Skeletal muscle tissue (tissue), 4 donors: ENCODE measurements around the gene CDH20. TPM values are rescaled to one million over a fixed set of nuclear protein-coding genes. Genes with fewer than 3 reads are reported as not detected.

Experiments used
- H3K27ac ChIP-seq: one replicate; pipeline ENCODE4 v1.7.0; 2013; ENCODE audit warnings: mild to moderate bottlenecking, low read depth, low read length, inconsistent platforms
- H3K27me3 ChIP-seq, 3 donors: one replicate each; pipeline ENCODE4 v1.7.0; 2013; ENCODE audit warnings: low read length in 3 of 3; ENCODE audit not compliant: control insufficient read depth in 3 of 3, insufficient read depth in 3 of 3
- H3K36me3 ChIP-seq, 3 donors: one replicate each; pipeline ENCODE4 v1.7.0; 2013; ENCODE audit warnings: low read length in 3 of 3; ENCODE audit not compliant: control insufficient read depth in 3 of 3, insufficient read depth in 3 of 3
- H3K4me1 ChIP-seq, 3 donors: one replicate each; pipeline ENCODE4 v1.7.0; 2013; ENCODE audit warnings: low read length in 3 of 3, mild to moderate bottlenecking in 3 of 3; ENCODE audit not compliant: control insufficient read depth in 3 of 3, insufficient read depth in 3 of 3
- H3K4me3 ChIP-seq, 3 donors: one replicate each; pipeline ENCODE4 v1.7.0; 2013; ENCODE audit warnings: low read length in 3 of 3
- H3K9ac ChIP-seq, 3 donors: one replicate each; pipeline ENCODE4 v1.7.0; 2013; ENCODE audit warnings: low read length in 3 of 3, mild to moderate bottlenecking in 3 of 3, moderate library complexity in 2 of 3, low read depth in 1 of 3
- H3K9me3 ChIP-seq, 3 donors: one replicate each; pipeline ENCODE4 v1.7.0; 2013; ENCODE audit warnings: low read length in 3 of 3; ENCODE audit not compliant: control insufficient read depth in 3 of 3
- total RNA-seq: library from RNA; depleted of rRNA; stranded (reverse); fragments of >200 nt; gene quantifications from one replicate; pipeline ENCODE4 v1.2.3, GENCODE V29; 2014
- donor health status: Osteomylitis.

CDH20 gene
- total RNA-seq, 1 donor from 2014 or later = 1.0 TPM

DNA sequence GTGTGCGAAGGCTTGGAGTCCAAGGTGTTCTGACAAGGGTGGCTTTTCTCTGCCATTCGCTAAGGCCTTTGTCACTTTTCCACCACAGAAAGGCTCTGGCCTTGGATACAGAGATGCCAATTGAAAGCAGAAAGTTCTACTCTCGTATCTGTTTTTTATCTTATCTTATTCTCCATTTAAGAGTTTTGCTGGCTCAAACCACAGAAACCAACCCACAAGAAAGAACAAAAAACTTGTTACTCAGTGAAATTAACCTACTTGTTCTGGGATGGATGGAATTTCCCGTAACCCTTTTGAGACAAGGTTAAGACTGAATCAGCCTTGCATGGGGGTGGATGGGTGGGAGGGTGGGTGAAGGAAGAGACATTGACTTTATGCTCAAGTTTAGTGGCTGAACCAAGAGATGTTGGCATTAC is 221.7 kb downstream of the CDH20 start:
- Histone ChIP-seq H3K36me3 (no peaks in the 10 kb centered on the region), H3K9ac (no peak overlapping the region), H3K27me3 (peaks cover 0 to under 1% (median 0%) of the 10 kb centered on the region in 3 donors), H3K4me1 (no peaks in the 10 kb centered on the region), H3K4me3 (no peak overlapping the region), H3K9me3 (no peaks in the 10 kb centered on the region), H3K27ac (no peak overlapping the region)

- H3K27ac ChIP-seq = no peak overlapping the region
- H3K36me3 ChIP-seq = no peaks in the 10 kb centered on the region
- no peak overlapping the region for H3K4me3 ChIP-seq
- H3K9me3 ChIP-seq = no peaks in the 10 kb centered on the region
- H3K9ac ChIP-seq = no peak overlapping the region
- H3K4me1 ChIP-seq = no peaks in the 10 kb centered on the region
- no peaks in the 10 kb centered on the region for H3K27me3 ChIP-seq
These were observed 223.1 kb downstream of the CDH20 start for GRCh38 chr18:61556316-61556715.

- Histone ChIP-seq H3K9me3 (no peaks in the 10 kb centered on the region), H3K27me3 (no peaks in the 10 kb centered on the region), H3K4me3 (no peak overlapping the region), H3K36me3 (no peaks in the 10 kb centered on the region), H3K27ac (no peak overlapping the region), H3K9ac (no peak overlapping the region), H3K4me1 (no peaks in the 10 kb centered on the region)
These were observed 223.6 kb downstream of the CDH20 start for GRCh38 chr18:61556862-61557261.

- Histone ChIP-seq H3K36me3 (no peaks in the 10 kb centered on the region), H3K27me3 (no peaks in the 10 kb centered on the region), H3K4me3 (no peak overlapping the region), H3K27ac (no peak overlapping the region), H3K9ac (no peak overlapping the region), H3K4me1 (peaks cover 3 to 14% (median 4%) of the 10 kb centered on the region in 3 donors), H3K9me3 (peaks cover 0 to 2% (median 0%) of the 10 kb centered on the region in 3 donors)
These were observed 236.1 kb downstream of the CDH20 start for GRCh38 chr18:61569176-61569892.

GRCh38 chr18:61570070-61570469 is 236.8 kb downstream of the CDH20 start:
- H3K36me3 ChIP-seq = no peaks in the 10 kb centered on the region
- no peak overlapping the region for H3K4me3 ChIP-seq
- H3K27me3 ChIP-seq = no peaks in the 10 kb centered on the region
- H3K4me1 ChIP-seq = peaks cover 3 to 14% (median 4%) of the 10 kb centered on the region in 3 donors
- no peak overlapping the region for H3K27ac ChIP-seq
- no peak overlapping the region for H3K9ac ChIP-seq
- H3K9me3 ChIP-seq = no peaks in the 10 kb centered on the region

GRCh38 chr18:61572084-61572655 is 238.9 kb downstream of the CDH20 start:
- Histone ChIP-seq H3K4me3 (no peak overlapping the region), H3K4me1 (peaks cover 3 to 14% (median 4%) of the 10 kb centered on the region in 3 donors), H3K9me3 (no peaks in the 10 kb centered on the region), H3K27me3 (no peaks in the 10 kb centered on the region), H3K9ac (no peak overlapping the region), H3K36me3 (no peaks in the 10 kb centered on the region), H3K27ac (no peak overlapping the region)

- Histone ChIP-seq H3K36me3 (no peaks in the 10 kb centered on the region), H3K27me3 (no peaks in the 10 kb centered on the region), H3K4me1 (peaks cover 3 to 14% (median 4%) of the 10 kb centered on the region in 3 donors), H3K4me3 (no peak overlapping the region), H3K9ac (no peak overlapping the region), H3K9me3 (no peaks in the 10 kb centered on the region), H3K27ac (no peak overlapping the region)
These were observed 239.6 kb downstream of the CDH20 start for GRCh38 chr18:61572871-61573270.

DNA sequence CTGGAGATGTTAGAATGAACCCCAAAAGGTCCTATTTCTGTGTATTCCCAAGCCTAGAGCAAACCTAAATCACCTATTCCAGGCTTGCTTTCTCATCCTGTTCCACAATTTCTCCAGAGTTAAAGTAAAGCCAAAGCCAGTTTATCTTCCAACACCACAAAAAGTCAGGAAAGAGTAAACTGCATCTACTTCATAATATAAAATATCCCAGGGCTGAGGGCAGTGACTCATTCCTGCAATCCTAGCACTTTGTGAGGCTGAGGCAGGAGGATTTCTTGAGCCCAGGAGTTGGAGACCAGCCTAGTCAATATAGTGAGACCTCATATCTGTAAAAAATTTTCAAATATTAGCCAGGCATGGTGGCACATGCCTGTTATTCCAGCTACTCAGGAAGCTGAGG is 241.4 kb downstream of the CDH20 start:
- H3K36me3 ChIP-seq = no peaks in the 10 kb centered on the region
- H3K4me3 ChIP-seq = no peak overlapping the region
- no peak overlapping the region for H3K9ac ChIP-seq
- no peaks in the 10 kb centered on the region for H3K27me3 ChIP-seq
- H3K27ac ChIP-seq = no peak overlapping the region
- no peaks in the 10 kb centered on the region for H3K9me3 ChIP-seq
- H3K4me1 ChIP-seq = peaks cover under 1 to 9% (median 4%) of the 10 kb centered on the region in 3 donors

GRCh38 chr18:61575419-61575818 is 242.2 kb downstream of the CDH20 start:
- H3K4me3 ChIP-seq = no peak overlapping the region
- H3K27me3 ChIP-seq = no peaks in the 10 kb centered on the region
- H3K36me3 ChIP-seq = no peaks in the 10 kb centered on the region
- H3K27ac ChIP-seq = no peak overlapping the region
- H3K4me1 ChIP-seq = peaks cover 0 to 5% (median 0%) of the 10 kb centered on the region in 3 donors
- no peak overlapping the region for H3K9ac ChIP-seq
- no peaks in the 10 kb centered on the region for H3K9me3 ChIP-seq

DNA sequence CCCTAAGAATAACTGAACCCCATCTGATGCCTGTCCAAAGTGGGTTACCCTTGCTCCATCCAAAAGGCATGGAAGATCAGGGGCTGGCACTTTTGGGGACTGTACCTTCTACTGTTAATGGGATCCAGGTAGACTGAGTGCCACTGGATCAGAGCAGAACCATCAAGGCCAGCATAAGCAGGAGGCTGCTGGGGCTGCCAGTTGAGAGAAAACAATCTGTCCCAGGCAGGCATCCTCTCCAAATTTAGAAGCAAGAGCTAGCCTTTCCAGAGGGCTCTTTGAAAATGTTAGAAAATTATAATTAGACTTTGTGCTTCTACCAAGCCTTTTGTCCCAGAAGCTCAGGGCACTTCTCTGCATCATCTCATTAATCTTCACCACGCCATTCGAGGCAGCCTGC is 245.6 kb downstream of the CDH20 start:
- no peaks in the 10 kb centered on the region for H3K27me3 ChIP-seq
- H3K36me3 ChIP-seq = no peaks in the 10 kb centered on the region
- H3K4me1 ChIP-seq = peaks cover 7 to 17% (median 9%) of the 10 kb centered on the region in 3 donors
- no peaks in the 10 kb centered on the region for H3K9me3 ChIP-seq
- H3K4me3 ChIP-seq = no peak overlapping the region
- H3K27ac ChIP-seq = no peak overlapping the region
- H3K9ac ChIP-seq = no peak overlapping the region
